ENCODE results near the gene HSBP1L1. TPM values are rescaled to one million over a fixed set of nuclear protein-coding genes. Genes with fewer than 3 reads are reported as not detected.

The HSBP1L1 gene
- total RNA-seq, 1 donor from 2014 or later, result 1.3 TPM

DNA sequence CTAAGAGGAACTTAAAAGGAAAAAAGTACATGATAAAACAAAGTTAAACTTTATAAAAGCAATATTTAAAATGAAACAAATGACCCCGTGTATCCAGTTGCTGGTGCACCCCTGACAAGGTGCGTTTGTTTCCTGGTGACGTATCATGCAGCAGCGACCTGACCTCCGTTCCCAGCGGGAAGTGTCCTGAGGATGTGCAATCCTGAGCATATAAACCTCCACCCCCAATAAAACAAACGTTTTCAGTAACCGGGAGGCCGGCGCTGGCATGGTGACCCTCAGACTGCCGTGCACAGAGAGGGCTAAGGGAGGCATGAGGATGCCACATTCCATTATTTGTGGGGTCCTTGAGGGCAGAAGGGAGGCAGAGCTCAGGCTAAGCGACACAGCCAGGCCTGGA lies 27.8 kb upstream of the HSBP1L1 start:
- H3K27me3 ChIP-seq, result no peaks in the 10 kb centered on the region
- H3K27ac ChIP-seq, result no peak overlapping the region
- intact Hi-C loops (cut with DNase I), result no loop called here
- peaks cover 19 to 73% of the 10 kb centered on the region in 2 donors for H3K36me3 ChIP-seq
- H3K4me1 ChIP-seq, result no peaks in the 10 kb centered on the region
- no peak overlapping the region for H3K4me3 ChIP-seq
- TF ChIP-seq, protein P1, sequence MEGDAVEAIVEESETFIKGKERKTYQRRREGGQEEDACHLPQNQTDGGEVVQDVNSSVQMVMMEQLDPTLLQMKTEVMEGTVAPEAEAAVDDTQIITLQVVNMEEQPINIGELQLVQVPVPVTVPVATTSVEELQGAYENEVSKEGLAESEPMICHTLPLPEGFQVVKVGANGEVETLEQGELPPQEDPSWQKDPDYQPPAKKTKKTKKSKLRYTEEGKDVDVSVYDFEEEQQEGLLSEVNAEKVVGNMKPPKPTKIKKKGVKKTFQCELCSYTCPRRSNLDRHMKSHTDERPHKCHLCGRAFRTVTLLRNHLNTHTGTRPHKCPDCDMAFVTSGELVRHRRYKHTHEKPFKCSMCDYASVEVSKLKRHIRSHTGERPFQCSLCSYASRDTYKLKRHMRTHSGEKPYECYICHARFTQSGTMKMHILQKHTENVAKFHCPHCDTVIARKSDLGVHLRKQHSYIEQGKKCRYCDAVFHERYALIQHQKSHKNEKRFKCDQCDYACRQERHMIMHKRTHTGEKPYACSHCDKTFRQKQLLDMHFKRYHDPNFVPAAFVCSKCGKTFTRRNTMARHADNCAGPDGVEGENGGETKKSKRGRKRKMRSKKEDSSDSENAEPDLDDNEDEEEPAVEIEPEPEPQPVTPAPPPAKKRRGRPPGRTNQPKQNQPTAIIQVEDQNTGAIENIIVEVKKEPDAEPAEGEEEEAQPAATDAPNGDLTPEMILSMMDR (IDR thresholded peaks at IDR 0.05), result no peak
- DNase-seq (ENCODE audit: low spot score in 2 of 2), result no peak
- H3K9me3 ChIP-seq, result peaks cover 7 to 28% of the 10 kb centered on the region in 2 donors

- peaks cover 7 to 22% of the 10 kb centered on the region in 2 donors for H3K9me3 ChIP-seq
- no peaks in the 10 kb centered on the region for H3K27me3 ChIP-seq
- DNase-seq (ENCODE audit: low spot score in 2 of 2), result peak in 1 of 2 donors; percentile 30
- TF ChIP-seq, protein P1 (IDR thresholded peaks at IDR 0.05), result no peak
- no peaks in the 10 kb centered on the region for H3K4me1 ChIP-seq
- no peak overlapping the region for H3K4me3 ChIP-seq
- H3K27ac ChIP-seq, result no peak overlapping the region
- H3K36me3 ChIP-seq, result peaks cover 24 to 79% of the 10 kb centered on the region in 2 donors
- intact Hi-C loops (cut with DNase I), result no loop called here
These were observed 27.2 kb upstream of the HSBP1L1 start for GRCh38 chr18:79937103-79937860.

- H3K27ac ChIP-seq, result no peak overlapping the region
- H3K4me3 ChIP-seq, result no peak overlapping the region
- peak in 1 of 2 donors; percentile 19 for DNase-seq (ENCODE audit: low spot score in 2 of 2)
- H3K36me3 ChIP-seq, result peaks cover 31 to 88% of the 10 kb centered on the region in 2 donors
- intact Hi-C loops (cut with DNase I), result no loop called here
- peaks cover 2 to 13% of the 10 kb centered on the region in 2 donors for H3K9me3 ChIP-seq
- no peaks in the 10 kb centered on the region for H3K4me1 ChIP-seq
- H3K27me3 ChIP-seq, result no peaks in the 10 kb centered on the region
- TF ChIP-seq, protein P1 (IDR thresholded peaks at IDR 0.05), result no peak
These were observed 26.2 kb upstream of the HSBP1L1 start for GRCh38 chr18:79938196-79938595.

- Histone ChIP-seq H3K4me3 (no peak overlapping the region), H3K4me1 (no peaks in the 10 kb centered on the region), H3K27me3 (no peaks in the 10 kb centered on the region), H3K9me3 (peaks cover 0 to 4% of the 10 kb centered on the region in 2 donors), H3K27ac (no peak overlapping the region), H3K36me3 (peaks cover 33 to 82% of the 10 kb centered on the region in 2 donors)
- intact Hi-C loops (cut with DNase I), result no loop called here
- DNase-seq (ENCODE audit: low spot score in 2 of 2), result no peak
- TF ChIP-seq, protein P1 (IDR thresholded peaks at IDR 0.05), result no peak
These were observed 25.3 kb upstream of the HSBP1L1 start for GRCh38 chr18:79939096-79939495.

DNA sequence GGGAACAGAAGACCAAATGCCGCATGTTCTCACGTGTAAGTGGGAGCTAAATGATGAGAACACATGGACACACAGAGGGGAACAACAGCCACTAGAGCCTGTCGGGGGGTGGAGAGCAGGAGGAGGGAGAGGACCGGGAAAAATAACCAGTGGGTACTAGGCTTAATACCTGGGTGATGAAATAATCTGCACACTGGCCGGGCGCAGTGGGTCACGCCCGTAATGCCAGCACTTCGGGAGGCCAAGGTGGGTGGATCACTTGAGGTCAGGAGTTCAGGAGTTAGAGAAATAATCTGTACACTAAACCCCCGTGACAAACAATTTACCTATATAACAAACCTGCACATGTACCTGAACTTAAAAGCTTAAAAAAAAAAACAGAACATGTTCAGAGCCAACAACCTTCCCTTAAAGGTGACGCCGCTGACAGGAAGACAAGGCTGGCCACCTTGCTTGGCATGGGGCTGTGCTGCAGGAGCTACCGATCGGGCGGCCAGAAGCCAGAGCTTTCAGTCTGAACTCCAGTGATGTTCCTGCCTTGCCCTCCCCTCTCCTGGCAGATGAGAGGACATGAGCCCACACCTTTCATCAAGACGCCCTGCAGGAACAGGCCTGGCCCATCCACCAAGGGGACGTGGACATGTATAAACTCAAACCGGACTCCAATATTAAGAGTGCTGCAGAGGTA lies 24.2 kb upstream of the HSBP1L1 start:
- H3K4me3 ChIP-seq, result no peak overlapping the region
- TF ChIP-seq, protein P1 (IDR thresholded peaks at IDR 0.05), result no peak
- H3K4me1 ChIP-seq, result peaks cover 0 to under 1% of the 10 kb centered on the region in 2 donors
- no peak overlapping the region for H3K27ac ChIP-seq
- DNase-seq (ENCODE audit: low spot score in 2 of 2), result peak in 1 of 2 donors; percentile 38
- peaks cover 28 to 71% of the 10 kb centered on the region in 2 donors for H3K36me3 ChIP-seq
- no peaks in the 10 kb centered on the region for H3K27me3 ChIP-seq
- no peaks in the 10 kb centered on the region for H3K9me3 ChIP-seq
- intact Hi-C loops (cut with DNase I), result no loop called here

Data from ascending aorta (tissue), 2 donors.